GM12878 (cell line): ENCODE data around the gene SYMPK. TPM values are rescaled to one million over a fixed set of nuclear protein-coding genes. Genes with fewer than 3 reads are reported as not detected.

Experiments
- ATAC-seq: fragments of 200-7000 bp; cut with Tn5 transposase; 3 replicates; pipeline ENCODE4 v1.9.1; 2020; ENCODE audit warnings: mild to moderate bottlenecking, moderate library complexity
- BruUV-seq: library from RNA; stranded (reverse); fragments of 400-500 nt; replicated peaks from 2 replicates; lab custom pipeline; 2021; lab: Mats Ljungman, UMichigan
- CTCF ChIA-PET: fragments of 300-600 bp; sonication (Branson Sonifier 250); formaldehyde crosslinking; extraction: SDS; loops from one replicate; lab custom pipeline; 2021; ENCODE audit warnings: inconsistent platforms; lab: Yijun Ruan, JAX
- POLR2A ChIA-PET: fragments of 350-600 bp; formaldehyde crosslinking; extraction: SDS; loops from one replicate; lab custom pipeline; 2021; ENCODE audit warnings: inconsistent platforms; lab: Charles Lee
- RAD21 ChIA-PET: fragments of 300-600 bp; sonication (Branson Sonifier 250); formaldehyde crosslinking; loops from one replicate; lab custom pipeline; 2023; ENCODE audit warnings: antibody characterized with exemption; ENCODE audit not compliant: unreplicated experiment; lab: Charles Lee
- SMC1A ChIA-PET: fragments of 300-600 bp; sonication (Branson Sonifier 250); formaldehyde crosslinking; loops from one replicate; lab custom pipeline; 2023; ENCODE audit not compliant: unreplicated experiment, uncharacterized antibody; lab: Charles Lee
- DNase-seq: peaks from one replicate; pipeline ENCODE4 v3.0.0-alpha.2; 2011; ENCODE audit warnings: low read depth, low spot score
- FAIRE-seq: peaks from 3 replicates; lab custom pipeline; 2011; peaks lifted over from hg19 to GRCh38; lab: Jason Lieb, UNC
- H2AFZ ChIP-seq: 2 replicates; pipeline ENCODE4 v1.6.0; 2011; ENCODE audit warnings: low read depth, low read length, control low read depth; ENCODE audit not compliant: control insufficient read depth
- H3K27ac ChIP-seq: 2 replicates; pipeline ENCODE4 v1.5.1; 2011; ENCODE audit warnings: control low read depth; ENCODE audit not compliant: control insufficient read depth, insufficient read depth
- H3K27me3 ChIP-seq, 2 experiments: replicated peaks in 1 of 2; 2 replicates each; pipeline versions ENCODE4 v1.6.0 to v1.6.1; 2011; ENCODE audit warnings: low read length in 1 of 2; ENCODE audit not compliant: control insufficient read depth in 2 of 2, insufficient read depth in 2 of 2
- H3K36me3 ChIP-seq, 2 experiments: 2 replicates each; pipeline ENCODE4 v1.5.1; 2011; ENCODE audit warnings: low read length in 1 of 2; ENCODE audit not compliant: control insufficient read depth in 2 of 2, insufficient read depth in 2 of 2
- H3K4me1 ChIP-seq: 2 replicates; pipeline ENCODE4 v1.6.1; 2011; ENCODE audit warnings: mild to moderate bottlenecking, low read length, moderate library complexity, mixed read lengths; ENCODE audit not compliant: control insufficient read depth, insufficient read depth
- H3K4me2 ChIP-seq: 2 replicates; pipeline ENCODE4 v1.6.0; 2011; ENCODE audit warnings: control low read depth; ENCODE audit not compliant: control insufficient read depth, insufficient read depth
- H3K4me3 ChIP-seq: fragments of 200-600 bp; sonication (generic); 2 replicates; pipeline ENCODE4 v1.5.1; 2016
- H3K79me2 ChIP-seq: 2 replicates; pipeline ENCODE4 v1.6.0; 2011; ENCODE audit warnings: low read length; ENCODE audit not compliant: control insufficient read depth, insufficient read depth
- H3K9ac ChIP-seq: 2 replicates; pipeline ENCODE4 v1.8.0; 2011; ENCODE audit warnings: low read length, control low read depth, mixed read lengths; ENCODE audit not compliant: control insufficient read depth, insufficient read depth
- H3K9me3 ChIP-seq: replicated peaks from 3 replicates; pipeline ENCODE4 v1.5.1; 2011; ENCODE audit warnings: mild to moderate bottlenecking, low read length; ENCODE audit not compliant: control insufficient read depth, insufficient read depth
- H4K20me1 ChIP-seq: 2 replicates; pipeline ENCODE4 v1.6.0; 2011; ENCODE audit not compliant: control insufficient read depth, insufficient read depth
- BACH1 ChIP-seq: fragments of 450-650 bp; IDR thresholded peaks from 2 replicates; pipeline ENCODE4 v1.6.1; 2017; ENCODE audit warnings: mild to moderate bottlenecking, borderline replicate concordance
- BCL3 ChIP-seq: IDR thresholded peaks from 2 replicates; pipeline ENCODE4 v1.6.1; 2011; ENCODE audit warnings: borderline replicate concordance, low read depth, mild to moderate bottlenecking, moderate library complexity, low read length; ENCODE audit not compliant: insufficient read depth, poor library complexity, severe bottlenecking
- BHLHE40 ChIP-seq, 2 experiments: fragments of 450-650 bp in 1 of 2; IDR thresholded peaks; 2 replicates each; pipeline ENCODE4 v1.6.1; 2011 to 2017; ENCODE audit warnings: low read depth in 2 of 2, borderline replicate concordance in 1 of 2, improper control_type of control experiment in 1 of 2, low read length in 1 of 2, mild to moderate bottlenecking in 1 of 2
- FOXM1 ChIP-seq: IDR thresholded peaks from 2 replicates; pipeline ENCODE4 v1.6.1; 2012; ENCODE audit warnings: low read depth, mild to moderate bottlenecking, inconsistent platforms, low read length, moderate library complexity
- MTA2 ChIP-seq: fragments of 450-650 bp; IDR thresholded peaks from 2 replicates; pipeline ENCODE4 v1.6.1; 2016; ENCODE audit warnings: low read depth, mild to moderate bottlenecking, moderate library complexity
- NFYA ChIP-seq: IDR thresholded peaks from 2 replicates; pipeline ENCODE4 v1.6.1; 2011; ENCODE audit warnings: low read depth, mild to moderate bottlenecking, low read length, improper control_type of control experiment, borderline replicate concordance
- NKRF ChIP-seq: fragments of 450-650 bp; conservative IDR thresholded peaks from 2 replicates; pipeline ENCODE4 v1.6.1; 2017; ENCODE audit warnings: mild to moderate bottlenecking, moderate library complexity
- RBBP5 ChIP-seq: fragments of 200-600 bp; sonication (generic); conservative IDR thresholded peaks from 2 replicates; pipeline ENCODE4 v1.6.1; 2016
- YY1 ChIP-seq: IDR thresholded peaks from 2 replicates; pipeline ENCODE4 v1.6.1; 2011; ENCODE audit warnings: low read depth, mild to moderate bottlenecking, low read length
- ZBTB33 ChIP-seq: fragments of 450-650 bp; IDR thresholded peaks from 2 replicates; pipeline ENCODE4 v1.6.1; 2017; ENCODE audit warnings: mild to moderate bottlenecking
- WGBS: methylation state at CpG from one replicate; pipeline ENCODE4 v1.1.6; 2016; ENCODE audit warnings: low lambda C conversion rate; ENCODE audit not compliant: insufficient replicate concordance, insufficient coverage; ENCODE audit errors: missing lambda C conversion rate; 5-methylcytosine and 5-hydroxymethylcytosine counted together
- in situ Hi-C: fragments of 300-500 bp; cut with MboI; formaldehyde crosslinking; loops from 9 replicates; pipeline ENCODE4 v1.14.3; 2018; ENCODE audit warnings: mixed read lengths
- intact Hi-C: fragments of 100-400 bp; cut with micrococcal nuclease; formaldehyde crosslinking; loops from one replicate; pipeline ENCODE4 v1.14.2; 2022; ENCODE audit not compliant: unreplicated experiment
- polyA plus RNA-seq, 11 experiments: library from polyadenylated mRNA; depleted of rRNA in 4 of 11; unstranded in 6 of 11; stranded (reverse) in 5 of 11; fragments of >200 nt; fragmentation: Nextera tagmentation in 4 of 11; fragmentation: Illumina TruSeq in 1 of 11; extraction: Ambion mirVana in 4 of 11; extraction: Trizol in 1 of 11; gene quantifications; 1 replicate in 1 of 11; 2 replicates in 10 of 11; pipeline versions ENCODE4 v1.2.1 to v1.2.3, GENCODE V29; 2011 to 2016; ENCODE audit warnings: inconsistent platforms in 2 of 11, missing spikeins in 2 of 11, low read depth in 1 of 11
- total RNA-seq, 4 experiments: library from RNA; depleted of rRNA in 3 of 4; stranded (reverse); fragments of >200 nt in 3 of 4; fragmentation: Illumina TruSeq in 1 of 4; extraction: Trizol in 1 of 4; gene quantifications; 2 replicates each; pipeline versions ENCODE4 v1.2.1 to v1.2.3, GENCODE V29; 2013 to 2021

The SYMPK gene
- total and polyA plus RNA-seq, 10 of the 15 experiments (the other 5 are each of a cell fraction or from before 2014, with no cell fraction given): 0.49 to 109 (median 42.5) TPM

GRCh38 chr19:45768984-45769782 lies 93.8 kb downstream of the SYMPK start, which contains the start of gene SIX5 (continued):
- peak; percentile 93 for TF ChIP-seq BCL3
- peak; percentile 29 to 77; a peak in 2 of 4 replicates for TF ChIP-seq BHLHE40 (IDR thresholded peaks at IDR 0.05; ENCODE audit: borderline replicate concordance in 1 of 2, low read depth in 2 of 2, low read length in 1 of 2)

- TF ChIP-seq MTA2: no peak
- no peak for TF ChIP-seq ZBTB33
- no peak for TF ChIP-seq RBBP5
- TF ChIP-seq FOXM1: no peak
- TF ChIP-seq YY1: peak; percentile 84
- no peak for TF ChIP-seq NFYA
- TF ChIP-seq NKRF: 0 out of 2 replicates have a peak, but pooled peaks have one; percentile 8
- TF ChIP-seq BACH1: peak; percentile 6; the same call in 1 of the 2 replicates
- peak overlapping the region; percentile 75 for H3K9ac ChIP-seq
- ChIA-PET CTCF (interaction anchor here (0.5 to 4.5 kb wide), 22 partner anchors 8 to 283 kb away, joined by 3 to 110 read pairs (median 7); partner anchors contain the start of genes DMWD, FBXO46, QPCTL and SNRPD2), SMC1A (interaction anchor here (1.2 to 3.2 kb wide), 7 partner anchors 10 to 114 kb away, joined by 3 to 17 read pairs (median 7); partner anchors contain the start of genes DMWD, FBXO46 and SYMPK), POLR2A (interaction anchor here (0.6 to 3.3 kb wide), 21 partner anchors 10 to 708 kb away, joined by 3 to 28 read pairs (median 5); partner anchors contain the start of genes CCDC61, DMWD, FBXO46 and IRF2BP1), RAD21 (interaction anchor here (1.0 to 3.6 kb wide), 18 partner anchors 23 to 364 kb away, joined by 3 to 63 read pairs (median 8); partner anchors contain the start of genes DMWD, FBXO46, FOXA3 and IRF2BP1)
- no peaks in the 10 kb centered on the region for H3K36me3 ChIP-seq
- peak overlapping the region; percentile 80 for H3K27ac ChIP-seq
- peak; percentile 6 for ATAC-seq
- H3K4me2 ChIP-seq: peak overlapping the region; percentile 77
- H3K27me3 ChIP-seq: no peaks in the 10 kb centered on the region
- no peaks in the 10 kb centered on the region for H4K20me1 ChIP-seq
- intact Hi-C loops: loop anchor here (2.0 to 5.0 kb wide), 3 partner anchors 24 to 76 kb away; partner anchors contain the start of genes DMWD, FBXO46, MEIOSIN and QPCTL
- peak overlapping the region; percentile 86 for H2AFZ ChIP-seq
- in situ Hi-C loops: no loop called here
- WGBS: 8% methylated on average over 10 of the region's 33 CpGs
- H3K4me3 ChIP-seq: peak overlapping the region; percentile 98
- no TSS peak for BruUV-seq
- no peaks in the 10 kb centered on the region; the same call in 1 of the 2 replicates for H3K79me2 ChIP-seq
- no peaks in the 10 kb centered on the region for H3K9me3 ChIP-seq
- DNase-seq: no peak
- peak; percentile 52 for FAIRE-seq
- H3K4me1 ChIP-seq: peaks cover 4% of the 10 kb centered on the region
Measured at GRCh38 chr19:45768655-45768983, 94.3 kb downstream of the SYMPK start.
